ENCODE results near the gene SLX9.

Gene SLX9

GRCh38 chr21:44955141-44955797, 15.4 kb downstream of the SLX9 start:
- DNase-seq (ENCODE audit: low read depth in 1 of 2, low spot score in 1 of 2): no peak
- H3K27ac ChIP-seq (replicated peaks): no peak overlapping the region
- no peaks in the 10 kb centered on the region for H3K27me3 ChIP-seq (ENCODE audit: insufficient read depth, poor library complexity, severe bottlenecking)
- H3K4me3 ChIP-seq (replicated peaks; ENCODE audit: insufficient read depth, low read length): no peak overlapping the region
- TF ChIP-seq REST (IDR thresholded peaks at IDR 0.05; ENCODE audit: insufficient replicate concordance, low read depth): no peak
- TF ChIP-seq POLR2AphosphoS5 (IDR thresholded peaks at IDR 0.05; ENCODE audit: low read depth): no peak
- TF ChIP-seq GABPA (IDR thresholded peaks at IDR 0.05; ENCODE audit: low read depth): no peak
- no peak for TF ChIP-seq CTCF (IDR thresholded peaks at IDR 0.05; ENCODE audit: insufficient read depth, low read length)
- no peak for TF ChIP-seq SPI1 (IDR thresholded peaks at IDR 0.05; ENCODE audit: borderline replicate concordance, low read depth)

- TF ChIP-seq POLR2AphosphoS5 (IDR thresholded peaks at IDR 0.05; ENCODE audit: low read depth) (no peak), CTCF (IDR thresholded peaks at IDR 0.05; ENCODE audit: insufficient read depth, low read length) (no peak), REST (IDR thresholded peaks at IDR 0.05; ENCODE audit: insufficient replicate concordance, low read depth) (no peak), GABPA (IDR thresholded peaks at IDR 0.05; ENCODE audit: low read depth) (no peak), SPI1 (IDR thresholded peaks at IDR 0.05; ENCODE audit: borderline replicate concordance, low read depth) (no peak)
- H3K27ac ChIP-seq (replicated peaks): no peak overlapping the region
- H3K4me3 ChIP-seq (replicated peaks; ENCODE audit: insufficient read depth, low read length): no peak overlapping the region
Observed at GRCh38 chr21:44955798-44956175, 16.0 kb downstream of the SLX9 start.

GRCh38 chr21:44956356-44957046, 16.7 kb downstream of the SLX9 start:
- no peak for DNase-seq (ENCODE audit: low read depth in 1 of 2, low spot score in 1 of 2)
- Histone ChIP-seq H3K27me3 (ENCODE audit: insufficient read depth, poor library complexity, severe bottlenecking) (no peaks in the 10 kb centered on the region), H3K4me3 (replicated peaks; ENCODE audit: insufficient read depth, low read length) (no peak overlapping the region), H3K27ac (replicated peaks) (no peak overlapping the region)
- TF ChIP-seq SPI1 (IDR thresholded peaks at IDR 0.05; ENCODE audit: borderline replicate concordance, low read depth): no peak

More at GRCh38 chr21:44955798-44956175, 16.0 kb downstream of the SLX9 start:
- no peaks in the 10 kb centered on the region for H3K27me3 ChIP-seq (ENCODE audit: insufficient read depth, poor library complexity, severe bottlenecking)
- no peak for DNase-seq (ENCODE audit: low read depth in 1 of 2, low spot score in 1 of 2)

GRCh38 chr21:44957047-44957831, 17.4 kb downstream of the SLX9 start:
- no peak overlapping the region for H3K4me3 ChIP-seq (replicated peaks; ENCODE audit: insufficient read depth, low read length)
- TF ChIP-seq POLR2AphosphoS5 (IDR thresholded peaks at IDR 0.05; ENCODE audit: low read depth) (no peak), SPI1 (IDR thresholded peaks at IDR 0.05; ENCODE audit: borderline replicate concordance, low read depth) (no peak), CTCF (IDR thresholded peaks at IDR 0.05; ENCODE audit: insufficient read depth, low read length) (no peak), REST (IDR thresholded peaks at IDR 0.05; ENCODE audit: insufficient replicate concordance, low read depth) (no peak), GABPA (IDR thresholded peaks at IDR 0.05; ENCODE audit: low read depth) (no peak)
- H3K27ac ChIP-seq (replicated peaks): no peak overlapping the region
- DNase-seq (ENCODE audit: low read depth in 1 of 2, low spot score in 1 of 2): no peak
- no peaks in the 10 kb centered on the region for H3K27me3 ChIP-seq (ENCODE audit: insufficient read depth, poor library complexity, severe bottlenecking)

All from HL-60 (cell line).